ENCODE measurements around the gene SLC15A3.

DNA sequence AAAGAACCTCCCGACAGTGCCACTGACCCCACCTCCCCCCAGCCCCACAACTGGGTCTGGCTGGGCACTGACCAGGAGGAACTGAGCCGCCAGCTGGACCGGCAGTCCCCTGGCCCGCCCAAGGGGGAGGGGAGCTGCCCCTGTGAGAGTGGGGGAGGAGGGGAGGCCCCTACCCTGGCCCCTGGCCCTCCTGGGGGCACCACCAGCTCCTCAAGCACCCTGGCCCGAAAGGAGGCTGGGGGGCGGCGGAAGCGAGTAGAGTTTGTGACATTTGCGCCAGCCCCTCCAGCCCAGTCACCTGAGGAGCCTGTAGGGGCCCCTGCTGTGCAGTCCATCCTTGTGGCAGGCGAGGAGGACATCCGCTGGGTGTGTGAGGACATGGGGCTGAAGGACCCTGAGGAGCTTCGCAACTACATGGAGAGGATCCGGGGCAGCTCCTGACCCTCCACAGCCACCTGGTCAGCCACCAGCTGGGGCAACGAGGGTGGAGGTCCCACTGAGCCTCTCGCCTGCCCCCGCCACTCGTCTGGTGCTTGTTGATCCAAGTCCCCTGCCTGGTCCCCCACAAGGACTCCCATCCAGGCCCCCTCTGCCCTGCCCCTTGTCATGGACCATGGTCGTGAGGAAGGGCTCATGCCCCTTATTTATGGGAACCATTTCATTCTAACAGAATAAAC is 15.4 kb downstream of the SLC15A3 start:
- TF ChIP-seq REST (IDR thresholded peaks at IDR 0.05) (no peak), ATF3 (IDR thresholded peaks at IDR 0.05) (no peak), YY1 (IDR thresholded peaks at IDR 0.05) (no peak), GABPA (IDR thresholded peaks at IDR 0.05 in 1 of 2, conservative IDR thresholded peaks at IDR 0.05 in 1 of 2) (no peak), RAD21 (IDR thresholded peaks at IDR 0.05) (no peak), ZBTB33 (IDR thresholded peaks at IDR 0.05) (no peak), HNF4A (conservative IDR thresholded peaks at IDR 0.05) (no peak)
- TF ChIP-seq, protein P1, sequence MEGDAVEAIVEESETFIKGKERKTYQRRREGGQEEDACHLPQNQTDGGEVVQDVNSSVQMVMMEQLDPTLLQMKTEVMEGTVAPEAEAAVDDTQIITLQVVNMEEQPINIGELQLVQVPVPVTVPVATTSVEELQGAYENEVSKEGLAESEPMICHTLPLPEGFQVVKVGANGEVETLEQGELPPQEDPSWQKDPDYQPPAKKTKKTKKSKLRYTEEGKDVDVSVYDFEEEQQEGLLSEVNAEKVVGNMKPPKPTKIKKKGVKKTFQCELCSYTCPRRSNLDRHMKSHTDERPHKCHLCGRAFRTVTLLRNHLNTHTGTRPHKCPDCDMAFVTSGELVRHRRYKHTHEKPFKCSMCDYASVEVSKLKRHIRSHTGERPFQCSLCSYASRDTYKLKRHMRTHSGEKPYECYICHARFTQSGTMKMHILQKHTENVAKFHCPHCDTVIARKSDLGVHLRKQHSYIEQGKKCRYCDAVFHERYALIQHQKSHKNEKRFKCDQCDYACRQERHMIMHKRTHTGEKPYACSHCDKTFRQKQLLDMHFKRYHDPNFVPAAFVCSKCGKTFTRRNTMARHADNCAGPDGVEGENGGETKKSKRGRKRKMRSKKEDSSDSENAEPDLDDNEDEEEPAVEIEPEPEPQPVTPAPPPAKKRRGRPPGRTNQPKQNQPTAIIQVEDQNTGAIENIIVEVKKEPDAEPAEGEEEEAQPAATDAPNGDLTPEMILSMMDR (IDR thresholded peaks at IDR 0.05; ENCODE audit: low read depth, low read length, missing input control): no peak
- TF ChIP-seq, protein P2, sequence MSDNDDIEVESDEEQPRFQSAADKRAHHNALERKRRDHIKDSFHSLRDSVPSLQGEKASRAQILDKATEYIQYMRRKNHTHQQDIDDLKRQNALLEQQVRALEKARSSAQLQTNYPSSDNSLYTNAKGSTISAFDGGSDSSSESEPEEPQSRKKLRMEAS (IDR thresholded peaks at IDR 0.05): no peak
